Activated gamma-delta T cell treated with anti-CD3 and anti-CD28 coated beads, Interleukin-2, amount 50 U/mL, for 16 hours (primary cell): ENCODE results near the gene CLCN1.

Experiments used
- DNase-seq: peaks from one replicate; pipeline ENCODE4 v3.0.0-alpha.2; 2020; ENCODE audit warnings: low read depth

Gene CLCN1

GRCh38 chr7:143367972-143368371 is 52.1 kb downstream of the CLCN1 start:
- DNase-seq: no peak

DNA sequence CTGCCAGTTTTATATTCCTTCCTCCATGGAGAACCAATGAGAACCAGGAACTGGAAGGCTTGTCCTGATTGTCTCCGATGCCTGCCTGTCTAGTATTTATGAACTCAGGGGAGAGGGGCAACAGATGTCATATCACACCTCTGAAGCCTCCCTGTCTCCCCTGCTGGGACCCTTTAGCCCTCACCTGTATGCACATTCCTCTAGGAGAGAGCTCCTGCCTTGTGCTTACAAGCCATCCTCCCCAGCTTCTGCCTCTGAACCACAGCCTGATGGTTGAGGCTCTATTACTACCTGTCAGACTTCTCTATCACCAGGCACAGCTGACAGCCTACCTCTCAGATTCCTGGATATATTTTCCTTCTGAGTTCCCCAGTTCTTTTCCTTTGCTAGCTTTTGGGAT is 52.5 kb downstream of the CLCN1 start:
- DNase-seq: no peak

- no peak for DNase-seq
Observed at GRCh38 chr7:143369678-143370651, 54.1 kb downstream of the CLCN1 start.

GRCh38 chr7:143372070-143372469 is 56.2 kb downstream of the CLCN1 start:
- no peak for DNase-seq

DNA sequence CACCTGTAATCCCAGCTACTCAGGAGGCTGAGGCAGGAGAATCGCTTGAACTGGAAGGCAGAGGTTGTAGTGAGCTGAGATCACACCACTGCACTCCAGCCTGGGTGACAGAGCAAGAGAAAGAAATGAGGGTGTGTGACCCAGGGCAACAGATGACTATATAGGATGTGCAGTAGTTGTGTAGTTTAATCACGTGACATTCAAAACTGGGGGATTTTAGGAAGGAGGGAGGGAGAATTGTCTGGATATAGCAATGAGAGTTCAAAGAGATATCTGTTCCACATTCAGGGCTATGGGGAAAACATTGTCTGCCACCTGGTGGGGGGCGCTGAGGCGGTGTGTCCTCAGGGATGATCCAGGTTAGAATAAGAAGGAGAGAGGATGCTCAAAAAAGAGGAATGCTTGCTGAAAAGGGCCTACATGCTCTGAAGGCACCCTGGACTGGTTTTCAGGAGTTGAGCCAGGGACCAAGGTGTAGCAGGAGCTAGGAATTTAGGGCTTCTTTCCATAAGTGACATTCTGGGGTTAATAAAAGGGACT is 57.4 kb downstream of the CLCN1 start:
- no peak for DNase-seq

GRCh38 chr7:143374561-143374960 is 58.6 kb downstream of the CLCN1 start:
- DNase-seq: no peak

DNA sequence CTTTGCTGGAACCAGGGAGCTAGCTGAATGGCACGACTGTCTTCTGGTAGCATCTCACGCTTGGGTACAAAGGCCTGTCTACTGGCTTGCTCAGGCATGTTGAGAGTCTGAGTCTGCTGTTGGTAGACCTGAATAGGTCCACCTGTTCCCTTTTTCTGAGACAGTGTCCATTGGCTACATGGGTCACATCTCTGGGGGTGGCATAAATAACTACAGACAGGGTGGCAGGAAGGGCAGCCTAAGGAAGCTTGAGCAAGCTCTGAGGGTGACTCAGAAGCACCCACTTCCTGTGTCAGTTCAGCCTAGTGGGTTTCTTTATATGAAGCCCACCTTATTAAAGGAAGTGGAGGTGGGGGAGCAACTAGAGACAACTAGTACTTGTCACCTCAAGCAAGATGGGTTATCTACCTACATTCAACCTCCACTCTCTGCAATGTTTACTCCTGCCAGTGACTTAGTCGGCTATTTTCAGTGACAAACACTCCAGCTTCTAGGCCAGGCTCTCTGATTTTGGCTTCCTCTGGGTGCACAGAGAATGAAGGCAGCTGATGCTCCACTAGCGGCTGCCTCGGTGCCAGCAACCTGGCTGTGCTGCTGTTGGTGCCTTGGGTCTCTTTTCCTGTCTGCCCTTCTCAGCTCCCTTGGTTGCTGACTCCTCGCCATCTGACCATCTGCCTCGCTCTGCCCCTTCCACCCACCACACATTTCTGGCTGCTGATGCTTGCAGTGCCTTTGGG is 59.6 kb downstream of the CLCN1 start:
- DNase-seq: peak; percentile 43

GRCh38 chr7:143376396-143376795 is 60.5 kb downstream of the CLCN1 start:
- no peak for DNase-seq

DNA sequence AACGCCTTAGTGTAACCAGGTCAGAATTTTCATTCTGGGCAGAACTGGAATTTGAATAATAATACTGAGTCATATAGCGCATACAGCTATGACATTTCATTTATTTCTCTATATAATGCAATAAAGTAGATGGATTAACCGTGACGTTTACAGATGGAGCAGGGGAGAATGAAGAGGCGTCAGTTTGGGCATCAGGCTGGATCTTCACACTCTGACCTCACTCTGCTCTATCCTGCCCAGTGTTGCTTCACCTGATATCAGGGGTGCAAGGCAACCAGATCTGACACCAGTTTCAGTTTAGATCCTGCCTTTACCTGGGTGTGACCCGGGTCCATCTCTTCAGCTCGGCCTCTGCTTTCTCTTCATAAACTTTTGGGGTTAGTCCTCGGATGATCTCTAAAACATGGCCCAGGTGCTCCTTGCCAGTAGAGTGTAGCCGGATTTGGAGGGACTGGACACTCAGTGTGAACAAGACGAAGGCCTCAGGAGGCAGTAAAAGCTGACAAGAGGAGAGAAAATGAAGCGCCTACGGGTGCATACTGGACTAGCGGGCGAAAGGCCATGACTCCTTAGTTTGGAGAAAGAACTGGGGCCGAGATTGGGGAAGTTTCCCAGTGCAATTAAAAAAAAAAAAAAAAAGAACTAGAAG is 63.8 kb downstream of the CLCN1 start:
- no peak for DNase-seq

GRCh38 chr7:143380260-143380645 is 64.3 kb downstream of the CLCN1 start:
- peak; percentile 82 for DNase-seq

DNA sequence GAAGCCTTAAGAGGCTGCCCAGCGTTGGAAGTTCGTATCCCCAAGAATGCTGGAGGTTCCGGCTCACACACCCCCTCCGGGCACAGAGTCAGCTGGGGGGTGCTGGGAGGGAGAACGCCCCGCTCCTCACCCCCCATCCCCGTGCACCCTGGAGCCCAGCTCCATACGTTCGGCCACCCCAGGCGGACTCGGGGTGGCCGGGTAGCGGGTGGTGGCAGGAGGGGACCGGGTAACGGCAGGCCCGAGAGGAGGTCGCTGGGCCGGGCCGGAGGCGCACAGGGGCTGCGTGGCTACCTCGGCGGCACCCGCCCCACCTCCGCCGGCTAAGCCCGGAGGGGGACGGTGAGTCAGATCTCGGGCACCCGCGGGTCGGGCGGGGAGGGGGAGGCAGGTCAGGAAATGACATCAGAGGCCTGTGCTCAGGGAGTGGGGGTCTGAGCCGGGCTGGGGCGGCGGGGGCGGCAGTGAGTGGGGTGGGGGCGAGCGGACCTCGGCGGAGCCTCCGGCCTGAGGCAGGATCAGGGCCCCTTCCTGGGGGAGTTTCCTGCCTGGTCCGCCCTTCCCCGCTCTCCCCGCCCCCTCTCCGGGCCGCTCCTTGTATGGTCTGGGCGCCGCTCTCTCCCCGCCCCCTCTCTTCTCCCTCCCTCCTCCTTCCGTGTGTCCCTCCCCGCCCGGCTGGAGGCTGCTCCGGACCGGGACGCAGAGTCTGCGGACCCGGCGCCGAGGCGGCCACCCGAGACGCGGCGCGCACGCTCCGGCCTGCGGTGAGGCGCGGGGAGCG is 64.9 kb downstream of the CLCN1 start, which contains the start of gene ZYX:
Gene ZYX (plus strand): TSS at position 700 of the 781 bp plus-strand sequence. CDS start 227 bp downstream, outside the sequence.
- peak; percentile 82 for DNase-seq

DNA sequence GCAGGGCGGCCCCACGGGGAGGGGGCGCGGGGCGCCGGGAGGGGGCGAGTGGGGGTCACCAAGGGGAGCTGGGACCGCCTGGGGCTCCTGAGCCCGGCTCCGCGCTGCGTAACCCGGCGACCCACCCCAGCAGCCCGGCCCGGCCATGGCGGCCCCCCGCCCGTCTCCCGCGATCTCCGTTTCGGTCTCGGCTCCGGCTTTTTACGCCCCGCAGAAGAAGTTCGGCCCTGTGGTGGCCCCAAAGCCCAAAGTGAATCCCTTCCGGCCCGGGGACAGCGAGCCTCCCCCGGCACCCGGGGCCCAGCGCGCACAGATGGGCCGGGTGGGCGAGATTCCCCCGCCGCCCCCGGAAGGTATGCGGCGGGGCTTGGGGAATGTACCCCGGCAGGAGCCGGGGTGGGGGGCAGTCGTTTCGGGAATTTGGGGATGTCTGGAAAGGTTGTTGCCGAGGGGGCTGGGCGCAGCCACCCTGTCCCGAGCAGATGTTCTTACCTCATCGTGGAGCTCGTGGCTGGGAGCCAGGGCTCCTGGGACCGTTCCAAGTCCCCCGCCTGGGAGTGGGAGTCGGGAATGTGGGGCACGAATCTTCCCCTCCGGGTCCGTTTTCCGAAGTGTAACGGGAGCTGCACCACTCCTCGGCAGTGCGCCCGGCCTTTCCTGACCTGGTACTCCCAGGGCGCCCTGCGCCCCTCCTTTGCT is 65.7 kb downstream of the CLCN1 start:
- no peak for DNase-seq

GRCh38 chr7:143382126-143382790 is 66.3 kb downstream of the CLCN1 start:
- DNase-seq: no peak

DNA sequence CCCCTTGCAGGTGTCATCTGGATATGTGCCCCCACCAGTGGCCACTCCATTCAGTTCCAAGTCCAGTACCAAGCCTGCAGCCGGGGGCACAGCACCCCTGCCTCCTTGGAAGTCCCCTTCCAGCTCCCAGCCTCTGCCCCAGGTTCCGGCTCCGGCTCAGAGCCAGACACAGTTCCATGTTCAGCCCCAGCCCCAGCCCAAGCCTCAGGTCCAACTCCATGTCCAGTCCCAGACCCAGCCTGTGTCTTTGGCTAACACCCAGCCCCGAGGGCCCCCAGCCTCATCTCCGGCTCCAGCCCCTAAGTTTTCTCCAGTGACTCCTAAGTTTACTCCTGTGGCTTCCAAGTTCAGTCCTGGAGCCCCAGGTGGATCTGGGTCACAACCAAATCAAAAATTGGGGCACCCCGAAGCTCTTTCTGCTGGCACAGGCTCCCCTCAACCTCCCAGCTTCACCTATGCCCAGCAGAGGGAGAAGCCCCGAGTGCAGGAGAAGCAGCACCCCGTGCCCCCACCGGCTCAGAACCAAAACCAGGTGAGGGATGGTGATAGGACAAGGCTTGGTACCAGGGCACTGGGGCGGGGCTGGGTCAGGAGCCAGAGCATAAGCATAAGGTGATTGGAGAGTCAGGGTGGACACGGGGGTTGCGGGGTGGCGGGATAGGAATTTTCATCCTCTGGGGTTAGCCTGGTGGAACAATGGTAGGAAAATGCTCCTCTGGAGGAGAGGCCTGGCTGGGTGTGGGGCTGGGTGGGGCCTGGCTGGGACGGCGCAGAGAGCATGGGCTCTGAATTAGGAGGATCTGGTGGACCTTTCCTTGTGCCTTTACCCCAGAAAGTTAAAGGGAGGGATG is 67.1 kb downstream of the CLCN1 start:
- DNase-seq: no peak

DNA sequence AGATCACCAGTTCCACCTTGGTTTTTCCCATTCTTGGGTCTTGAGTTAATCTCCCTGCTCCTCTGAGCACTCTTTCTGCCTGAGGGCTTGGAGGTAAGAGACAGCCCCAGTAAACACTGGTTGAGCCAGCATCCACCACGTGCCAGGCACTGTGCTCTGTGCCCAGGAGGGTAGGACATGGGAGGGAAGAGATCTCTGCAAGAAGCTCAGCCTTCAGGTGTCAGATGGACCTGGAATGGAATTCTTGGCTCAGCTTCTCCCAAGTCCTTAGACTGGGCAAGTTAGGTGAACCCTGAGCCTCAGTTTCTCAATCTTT is 67.7 kb downstream of the CLCN1 start:
- no peak for DNase-seq

DNA sequence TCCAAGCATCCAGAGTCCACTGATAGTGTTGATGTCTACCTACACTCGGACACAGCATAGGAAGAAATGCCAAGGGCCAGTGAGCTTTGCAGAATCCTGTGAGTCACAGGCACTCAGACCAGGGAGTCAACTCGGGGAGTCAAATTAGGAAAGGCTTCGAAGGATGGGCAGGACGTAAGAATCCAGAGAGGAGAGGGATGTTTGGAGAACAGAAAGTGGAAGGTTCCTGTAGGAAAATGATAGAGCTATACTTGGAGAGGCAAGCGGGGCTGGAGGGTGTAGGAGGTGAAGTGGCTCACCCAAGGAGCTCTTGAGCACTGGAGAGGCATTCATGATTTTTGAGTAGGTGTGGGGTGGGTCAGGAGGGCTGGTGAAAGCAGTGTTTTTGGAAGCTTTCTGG is 68.2 kb downstream of the CLCN1 start:
- DNase-seq: no peak

DNA sequence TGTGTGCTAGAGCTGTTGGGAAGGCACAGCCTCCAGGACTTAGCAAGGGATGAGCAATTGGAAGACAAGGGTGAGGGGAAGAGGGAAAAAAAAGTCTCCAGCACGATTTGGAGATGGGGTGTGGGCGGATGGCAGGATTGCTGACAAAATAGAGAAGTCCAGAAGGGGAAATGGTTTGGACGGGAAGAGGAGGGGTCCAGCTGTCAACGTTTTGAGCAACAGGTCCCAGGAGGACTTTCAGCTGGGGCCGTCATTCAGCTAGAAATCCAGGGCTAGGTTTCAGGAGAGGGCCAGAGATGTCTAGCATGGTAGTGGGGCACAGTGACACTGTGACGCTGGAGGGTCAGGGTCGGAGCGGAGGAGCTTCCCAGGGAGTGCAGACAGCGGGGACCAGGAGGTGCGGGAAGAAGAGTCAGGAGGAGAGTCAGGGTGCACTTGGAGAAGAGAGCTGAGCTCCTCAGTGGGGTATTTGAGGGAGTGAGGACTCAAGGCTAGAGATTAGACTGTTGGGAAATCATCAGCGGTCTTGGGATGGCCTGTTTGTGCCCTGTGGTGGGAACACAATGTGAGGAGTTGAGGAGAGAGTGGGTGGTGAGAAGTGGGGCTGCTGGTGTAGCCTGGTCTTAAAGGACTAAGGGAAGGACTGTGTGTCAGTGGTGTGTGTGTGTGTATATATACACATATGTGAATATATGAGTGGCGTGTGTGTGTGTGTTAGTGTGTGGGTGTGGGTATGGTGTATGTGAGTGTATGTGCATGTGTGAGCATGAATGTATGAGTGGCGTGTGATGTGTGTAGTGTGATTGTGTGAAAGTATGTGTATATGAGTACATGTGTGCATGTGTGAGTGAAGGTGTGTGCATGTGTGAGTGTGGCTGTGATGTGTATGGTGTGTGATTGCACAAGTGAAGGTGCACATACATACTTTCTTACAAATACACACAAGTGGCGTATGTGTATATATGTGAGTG is 69.0 kb downstream of the CLCN1 start:
- DNase-seq: no peak
